H1 (cell line): ENCODE data around the gene AK5. TPM values are rescaled to one million over a fixed set of nuclear protein-coding genes. Genes with fewer than 3 reads are reported as not detected.

ENCODE experiments used
- ASH2L ChIP-seq: fragments of 200-600, 300-600 bp; sonication (generic); IDR thresholded peaks from one replicate; pipeline ENCODE4 v1.7.1; 2017; ENCODE audit warnings: low read length
- BACH1 ChIP-seq: IDR thresholded peaks from 2 replicates; pipeline ENCODE4 v1.6.1; 2012; ENCODE audit warnings: low read length, improper control_type of control experiment
- BRCA1 ChIP-seq: IDR thresholded peaks from 2 replicates; pipeline ENCODE4 v1.6.1; 2012; ENCODE audit warnings: low read depth, low read length, improper control_type of control experiment
- CHD1 ChIP-seq: IDR thresholded peaks from 2 replicates; pipeline ENCODE4 v1.6.1; 2012; ENCODE audit warnings: low read depth, low read length, improper control_type of control experiment
- CHD7 ChIP-seq: fragments of 300-600 bp; sonication (generic); IDR thresholded peaks from 2 replicates; pipeline ENCODE4 v1.7.1; 2012; ENCODE audit warnings: low read length, moderate library complexity, mild to moderate bottlenecking, inconsistent platforms; ENCODE audit not compliant: insufficient replicate concordance
- JUN ChIP-seq: IDR thresholded peaks from 2 replicates; pipeline ENCODE4 v1.6.1; 2011; ENCODE audit warnings: low read depth, mild to moderate bottlenecking, improper control_type of control experiment, low read length
- NANOG ChIP-seq: IDR thresholded peaks from 2 replicates; pipeline ENCODE4 v1.6.1; 2011; ENCODE audit warnings: low read length, low read depth, mild to moderate bottlenecking, inconsistent platforms; ENCODE audit not compliant: insufficient read depth, poor library complexity, severe bottlenecking
- RAD21 ChIP-seq, 2 experiments: IDR thresholded peaks in 1 of 2; conservative IDR thresholded peaks in 1 of 2; 2 replicates each; pipeline ENCODE4 v1.6.1; 2011; ENCODE audit warnings: low read depth in 2 of 2, low read length in 2 of 2, improper control_type of control experiment in 1 of 2, inconsistent platforms in 1 of 2, mild to moderate bottlenecking in 1 of 2, moderate library complexity in 1 of 2
- RBBP5 ChIP-seq: IDR thresholded peaks from 2 replicates; pipeline ENCODE4 v1.7.1; 2012; ENCODE audit warnings: low read depth, mild to moderate bottlenecking, inconsistent platforms, low read length, moderate library complexity, borderline replicate concordance
- YY1 ChIP-seq: IDR thresholded peaks from 2 replicates; pipeline ENCODE4 v1.6.1; 2011; ENCODE audit warnings: low read depth, mild to moderate bottlenecking, low read length
- polyA plus RNA-seq, 7 experiments: library from polyadenylated mRNA; depleted of rRNA in 3 of 7; stranded (reverse) in 5 of 7; unstranded in 2 of 7; fragments of >200 nt in 5 of 7; fragments of 200-250 nt in 2 of 7; gene quantifications; 1 replicate in 5 of 7; 2 replicates in 1 of 7; 4 replicates in 1 of 7; pipeline versions ENCODE4 v1.2.1 to v1.2.3, GENCODE V29; 2011 to 2013; ENCODE audit warnings: missing spikeins in 2 of 7, mixed read lengths in 2 of 7
- total RNA-seq: library from RNA; stranded (reverse); fragmentation: NEBNext Ultra II Directional; extraction: Animal tissue kit (Norgen Biotek cat#: 25700); gene quantifications from 2 replicates; pipeline ENCODE4 v1.2.1, GENCODE V29; 2021
- TF ChIP-seq, protein P1 (sequence below): IDR thresholded peaks from 2 replicates; pipeline ENCODE4 v1.6.1; 2011; ENCODE audit warnings: low read depth, mild to moderate bottlenecking, low read length; ENCODE audit not compliant: insufficient read depth

AK5 gene
- total and polyA plus RNA-seq, 2 of the 8 experiments (the other 6 are each of a cell fraction or from before 2014, with no cell fraction given): 2.0 to 7.1 TPM

GRCh38 chr1:77509898-77510297 is 228.1 kb downstream of the AK5 start (continued):
- TF ChIP-seq CHD7 (no peak), BACH1 (no peak), CHD1 (no peak), RBBP5 (no peak), YY1 (no peak), RAD21 (IDR thresholded peaks at IDR 0.05 in 1 of 2, conservative IDR thresholded peaks at IDR 0.05 in 1 of 2; ENCODE audit: low read depth in 2 of 2, low read length in 2 of 2) (no peak), NANOG (no peak), BRCA1 (no peak), ASH2L (no peak), JUN (no peak)
- TF ChIP-seq, protein P1, sequence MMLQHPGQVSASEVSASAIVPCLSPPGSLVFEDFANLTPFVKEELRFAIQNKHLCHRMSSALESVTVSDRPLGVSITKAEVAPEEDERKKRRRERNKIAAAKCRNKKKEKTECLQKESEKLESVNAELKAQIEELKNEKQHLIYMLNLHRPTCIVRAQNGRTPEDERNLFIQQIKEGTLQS: no peak
